ENCODE results near the gene PRAC1.

PRAC1 gene

DNA sequence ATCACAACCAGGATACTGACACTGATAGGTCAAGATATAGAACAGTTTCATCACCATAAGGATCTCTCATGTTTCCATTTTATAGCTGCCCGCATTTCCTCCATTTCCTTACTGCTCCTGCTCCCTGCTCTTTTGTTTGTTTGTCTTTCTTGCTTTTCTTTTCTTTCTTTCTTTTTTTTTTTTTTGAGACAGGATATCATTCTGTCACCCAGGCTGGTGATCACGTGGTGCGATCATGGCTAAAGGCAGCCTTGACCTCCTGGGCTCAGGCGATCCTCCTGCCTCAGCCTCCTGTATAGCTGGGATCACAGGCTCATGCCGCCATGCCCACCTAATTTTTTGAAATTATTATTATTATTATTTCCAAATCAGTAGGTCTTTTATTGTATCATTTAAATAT lies 31.7 kb downstream of the PRAC1 start:
- TF ChIP-seq, protein P1, sequence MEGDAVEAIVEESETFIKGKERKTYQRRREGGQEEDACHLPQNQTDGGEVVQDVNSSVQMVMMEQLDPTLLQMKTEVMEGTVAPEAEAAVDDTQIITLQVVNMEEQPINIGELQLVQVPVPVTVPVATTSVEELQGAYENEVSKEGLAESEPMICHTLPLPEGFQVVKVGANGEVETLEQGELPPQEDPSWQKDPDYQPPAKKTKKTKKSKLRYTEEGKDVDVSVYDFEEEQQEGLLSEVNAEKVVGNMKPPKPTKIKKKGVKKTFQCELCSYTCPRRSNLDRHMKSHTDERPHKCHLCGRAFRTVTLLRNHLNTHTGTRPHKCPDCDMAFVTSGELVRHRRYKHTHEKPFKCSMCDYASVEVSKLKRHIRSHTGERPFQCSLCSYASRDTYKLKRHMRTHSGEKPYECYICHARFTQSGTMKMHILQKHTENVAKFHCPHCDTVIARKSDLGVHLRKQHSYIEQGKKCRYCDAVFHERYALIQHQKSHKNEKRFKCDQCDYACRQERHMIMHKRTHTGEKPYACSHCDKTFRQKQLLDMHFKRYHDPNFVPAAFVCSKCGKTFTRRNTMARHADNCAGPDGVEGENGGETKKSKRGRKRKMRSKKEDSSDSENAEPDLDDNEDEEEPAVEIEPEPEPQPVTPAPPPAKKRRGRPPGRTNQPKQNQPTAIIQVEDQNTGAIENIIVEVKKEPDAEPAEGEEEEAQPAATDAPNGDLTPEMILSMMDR (conservative IDR thresholded peaks at IDR 0.05; ENCODE audit: low read length) = no peak
- H3K4me3 ChIP-seq (ENCODE audit: low read length) = no peak overlapping the region
- no peak for DNase-seq (ENCODE audit: low read depth)

DNA sequence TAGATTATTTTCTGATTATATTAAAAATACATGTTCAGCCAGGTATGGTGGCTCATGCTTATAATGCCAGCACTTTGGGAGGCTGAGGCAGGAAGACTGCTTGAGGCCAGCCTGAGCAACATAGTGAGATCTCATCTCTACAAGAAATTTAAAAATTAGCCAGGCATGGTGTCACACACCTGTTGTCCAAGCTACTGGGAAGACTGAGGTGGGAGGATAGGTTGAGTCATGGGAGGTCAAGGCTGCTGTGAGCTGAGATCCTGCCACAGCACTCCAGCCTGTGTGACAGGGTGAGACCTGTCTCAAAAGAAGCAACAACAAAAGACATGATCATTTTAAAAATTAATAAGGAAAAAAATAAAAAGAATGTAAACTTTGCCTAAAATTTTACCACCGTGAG lies 40.7 kb downstream of the PRAC1 start:
- TF ChIP-seq, protein P1 (conservative IDR thresholded peaks at IDR 0.05; ENCODE audit: low read length) = no peak
- no peak overlapping the region for H3K4me3 ChIP-seq (ENCODE audit: low read length)
- DNase-seq (ENCODE audit: low read depth) = no peak

DNA sequence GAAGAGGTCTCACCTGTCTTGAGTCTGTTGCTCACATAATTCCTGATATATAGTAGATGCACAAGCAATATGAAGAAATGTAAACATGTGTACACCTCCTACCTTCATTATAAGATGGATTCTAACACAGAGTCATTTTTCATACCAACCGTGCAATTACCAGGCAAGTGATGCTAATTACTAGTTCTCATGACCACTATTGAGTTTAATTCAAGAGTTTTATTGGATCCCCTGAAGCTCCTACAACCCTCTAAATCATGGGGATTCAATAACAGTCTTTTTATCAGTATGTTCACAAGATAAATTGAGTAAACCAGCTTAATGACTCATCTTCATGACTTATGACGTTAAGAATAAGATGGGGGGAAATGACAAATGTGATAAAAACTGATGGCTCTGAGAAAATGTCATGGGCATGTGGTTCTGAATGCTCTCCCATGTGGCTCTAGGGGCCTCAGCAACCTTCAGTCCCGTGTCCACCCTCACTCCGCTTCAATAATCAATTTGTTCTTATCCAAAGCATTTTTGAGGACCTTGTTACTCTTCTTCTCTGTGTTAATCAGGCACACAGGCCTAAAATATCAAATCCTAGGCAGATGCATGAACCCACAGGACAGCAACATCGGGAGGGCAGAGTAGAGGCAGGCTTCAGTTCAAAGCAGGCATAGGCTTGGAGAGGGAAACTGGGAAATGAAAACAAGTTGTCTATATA lies 42.8 kb downstream of the PRAC1 start:
- TF ChIP-seq, protein P1 (conservative IDR thresholded peaks at IDR 0.05; ENCODE audit: low read length) = no peak
- DNase-seq (ENCODE audit: low read depth) = no peak
- H3K4me3 ChIP-seq (ENCODE audit: low read length) = no peak overlapping the region

DNA sequence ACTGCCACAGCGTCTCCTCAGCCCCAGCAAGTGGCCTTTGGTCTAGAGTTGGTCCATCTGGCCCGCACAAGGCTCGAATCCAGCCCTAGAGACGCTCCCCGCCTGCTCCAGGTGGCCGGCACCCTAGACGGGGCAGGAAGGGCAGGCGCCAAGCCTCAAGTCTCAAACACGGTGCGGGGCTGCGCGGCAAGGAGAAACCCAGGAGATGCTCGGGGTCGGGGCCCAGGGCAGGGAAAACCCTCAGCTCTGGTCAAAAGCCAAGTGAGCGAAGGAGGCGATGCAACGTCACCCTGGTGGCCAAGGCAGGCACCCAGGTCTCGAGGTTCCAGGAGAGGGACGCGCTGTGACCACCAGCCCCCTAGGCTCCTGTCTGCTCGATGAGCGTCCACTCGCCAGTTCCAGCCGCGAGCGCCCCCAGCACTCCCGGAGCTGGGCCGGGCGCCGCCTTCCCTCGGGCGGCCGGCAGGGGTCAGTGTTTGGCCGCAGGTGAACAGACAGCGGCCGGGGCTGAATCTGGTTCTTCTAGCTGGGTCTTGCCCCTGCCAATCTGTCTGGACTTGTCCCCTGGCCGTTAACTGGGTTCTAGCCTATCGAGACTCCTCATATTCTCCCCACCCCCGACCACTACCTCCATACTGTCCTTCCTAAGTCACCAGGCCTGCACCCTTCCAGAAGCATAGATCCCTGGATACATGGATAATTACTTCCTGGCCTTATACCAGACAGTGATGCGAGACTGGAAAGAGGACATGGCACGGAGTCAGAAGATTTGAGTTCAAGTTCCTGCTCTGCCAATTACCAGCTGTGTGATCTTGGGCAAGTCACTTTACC lies 44.0 kb downstream of the PRAC1 start:
- TF ChIP-seq, protein P1 (conservative IDR thresholded peaks at IDR 0.05; ENCODE audit: low read length) = peak; percentile 73
- peak overlapping the region; percentile 37 for H3K4me3 ChIP-seq (ENCODE audit: low read length)
- DNase-seq (ENCODE audit: low read depth) = peak; percentile 48

DNA sequence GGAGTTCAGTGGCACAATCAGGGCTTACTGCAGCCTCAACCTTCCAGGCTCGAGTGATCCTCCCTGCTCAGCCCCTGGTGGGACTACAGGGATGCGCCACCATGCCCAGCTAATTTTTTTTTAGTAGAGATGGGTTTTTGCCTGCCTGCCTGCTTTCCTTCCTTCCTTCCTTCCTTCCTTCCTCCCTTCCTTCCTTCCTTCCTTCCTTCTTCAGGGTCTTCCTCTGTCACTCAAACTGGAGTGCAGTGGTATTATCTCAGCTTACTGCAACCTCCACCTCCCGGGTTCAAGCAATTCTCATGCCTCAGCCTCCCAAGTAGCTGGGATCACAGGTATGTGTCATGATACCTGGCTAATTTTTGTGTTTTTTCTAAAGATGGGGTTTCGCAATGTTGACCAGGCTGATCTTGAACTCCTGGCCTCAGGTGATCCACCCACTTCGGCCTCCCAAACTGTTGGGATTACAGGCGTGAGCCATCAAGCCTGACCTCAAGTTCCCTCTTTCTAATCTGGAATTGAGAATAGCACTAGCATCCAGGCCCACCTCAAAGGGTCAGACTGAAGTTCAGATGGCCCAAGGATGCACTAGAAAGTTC lies 45.3 kb downstream of the PRAC1 start:
- DNase-seq (ENCODE audit: low read depth) = no peak
- TF ChIP-seq, protein P1 (conservative IDR thresholded peaks at IDR 0.05; ENCODE audit: low read length) = no peak
- no peak overlapping the region for H3K4me3 ChIP-seq (ENCODE audit: low read length)

DNA sequence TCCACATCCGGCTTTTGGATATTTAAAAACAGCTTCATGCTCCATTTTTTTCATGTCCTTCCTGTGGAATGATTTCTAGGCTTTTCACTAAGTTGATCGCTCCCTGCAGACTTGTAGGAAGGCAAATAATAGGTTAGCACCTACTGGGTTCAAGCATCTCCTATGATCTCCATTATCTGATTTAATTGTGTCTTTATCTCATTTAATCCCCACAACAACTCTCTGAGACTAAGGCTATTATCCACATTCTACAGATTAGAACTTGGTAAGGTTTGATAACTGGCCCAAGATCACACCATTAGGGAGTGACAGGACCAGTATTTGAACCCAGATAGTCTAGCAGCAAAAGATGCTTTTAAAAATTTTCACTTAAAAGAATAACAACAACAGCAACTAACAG lies 50.0 kb downstream of the PRAC1 start:
- DNase-seq (ENCODE audit: low read depth) = no peak
- H3K4me3 ChIP-seq (ENCODE audit: low read length) = no peak overlapping the region
- TF ChIP-seq, protein P1 (conservative IDR thresholded peaks at IDR 0.05; ENCODE audit: low read length) = no peak
